Measurements from ENCODE around the gene SKAP2.

DNA sequence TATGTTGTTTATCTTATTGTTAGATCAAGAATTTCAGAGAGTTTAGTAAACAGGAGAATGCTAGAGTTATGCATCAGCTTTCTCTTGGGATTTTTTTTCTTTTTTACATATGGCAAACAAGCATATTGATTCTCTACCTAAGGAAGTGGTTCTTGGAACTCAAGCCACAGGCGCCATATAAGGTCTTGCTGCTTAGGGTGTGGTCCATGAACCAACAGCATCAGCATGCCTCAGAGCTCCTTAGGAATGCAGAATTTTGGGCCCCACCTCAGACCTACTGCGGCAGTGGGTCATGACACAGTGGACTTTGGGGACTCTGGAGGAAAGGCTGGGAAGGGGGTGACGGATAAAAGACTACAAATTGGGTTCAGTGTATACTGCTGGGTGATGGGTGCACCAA is 230.8 kb downstream of the SKAP2 start:
- TF ChIP-seq, protein P1, sequence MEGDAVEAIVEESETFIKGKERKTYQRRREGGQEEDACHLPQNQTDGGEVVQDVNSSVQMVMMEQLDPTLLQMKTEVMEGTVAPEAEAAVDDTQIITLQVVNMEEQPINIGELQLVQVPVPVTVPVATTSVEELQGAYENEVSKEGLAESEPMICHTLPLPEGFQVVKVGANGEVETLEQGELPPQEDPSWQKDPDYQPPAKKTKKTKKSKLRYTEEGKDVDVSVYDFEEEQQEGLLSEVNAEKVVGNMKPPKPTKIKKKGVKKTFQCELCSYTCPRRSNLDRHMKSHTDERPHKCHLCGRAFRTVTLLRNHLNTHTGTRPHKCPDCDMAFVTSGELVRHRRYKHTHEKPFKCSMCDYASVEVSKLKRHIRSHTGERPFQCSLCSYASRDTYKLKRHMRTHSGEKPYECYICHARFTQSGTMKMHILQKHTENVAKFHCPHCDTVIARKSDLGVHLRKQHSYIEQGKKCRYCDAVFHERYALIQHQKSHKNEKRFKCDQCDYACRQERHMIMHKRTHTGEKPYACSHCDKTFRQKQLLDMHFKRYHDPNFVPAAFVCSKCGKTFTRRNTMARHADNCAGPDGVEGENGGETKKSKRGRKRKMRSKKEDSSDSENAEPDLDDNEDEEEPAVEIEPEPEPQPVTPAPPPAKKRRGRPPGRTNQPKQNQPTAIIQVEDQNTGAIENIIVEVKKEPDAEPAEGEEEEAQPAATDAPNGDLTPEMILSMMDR (IDR thresholded peaks at IDR 0.05), result no peak
- TF ChIP-seq POLR2A (IDR thresholded peaks at IDR 0.05), result no peak

Data from adrenal gland (tissue), 5 donors.